Measurements from ENCODE around the gene PTPRD.

The PTPRD gene

DNA sequence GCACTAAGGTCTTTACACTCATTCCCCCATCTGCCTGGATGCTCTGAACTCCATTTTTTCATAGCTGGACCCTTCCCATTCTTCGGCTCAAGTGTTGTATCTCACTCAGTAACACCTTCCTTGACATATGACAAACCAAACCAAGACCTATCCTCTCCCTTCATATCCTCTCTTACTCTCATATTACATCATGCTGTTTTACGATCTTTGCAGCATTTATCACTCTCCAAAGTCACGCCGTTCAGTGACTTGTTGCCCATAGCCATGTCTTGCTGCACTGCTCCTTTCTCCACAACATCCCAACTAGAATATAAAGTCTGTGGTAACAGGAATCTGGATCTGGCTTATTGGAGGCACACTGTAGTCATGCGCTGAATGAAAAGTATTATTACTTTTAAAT lies 1889.6 kb downstream of the PTPRD start (continued):
- TF ChIP-seq, protein P1, sequence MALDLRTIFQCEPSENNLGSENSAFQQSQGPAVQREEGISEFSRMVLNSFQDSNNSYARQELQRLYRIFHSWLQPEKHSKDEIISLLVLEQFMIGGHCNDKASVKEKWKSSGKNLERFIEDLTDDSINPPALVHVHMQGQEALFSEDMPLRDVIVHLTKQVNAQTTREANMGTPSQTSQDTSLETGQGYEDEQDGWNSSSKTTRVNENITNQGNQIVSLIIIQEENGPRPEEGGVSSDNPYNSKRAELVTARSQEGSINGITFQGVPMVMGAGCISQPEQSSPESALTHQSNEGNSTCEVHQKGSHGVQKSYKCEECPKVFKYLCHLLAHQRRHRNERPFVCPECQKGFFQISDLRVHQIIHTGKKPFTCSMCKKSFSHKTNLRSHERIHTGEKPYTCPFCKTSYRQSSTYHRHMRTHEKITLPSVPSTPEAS (tag by site-specific recombination; IDR thresholded peaks at IDR 0.05) = peak; percentile 36
- TF ChIP-seq ZNF530 (tag by site-specific recombination; IDR thresholded peaks at IDR 0.05; ENCODE audit: low read depth) (no peak), ZNF239 (tag by site-specific recombination; IDR thresholded peaks at IDR 0.05) (no peak), HOXD13 (CRISPR knock-in tag; IDR thresholded peaks at IDR 0.05; ENCODE audit: borderline replicate concordance) (peak; percentile 67; the same call in 1 of the 2 replicates), ZFP69B (tag by site-specific recombination; IDR thresholded peaks at IDR 0.05) (no peak), ZBTB20 (tag by site-specific recombination; IDR thresholded peaks at IDR 0.05) (peak; percentile 79), TRIM28 (IDR thresholded peaks at IDR 0.05; ENCODE audit: borderline replicate concordance, low read length) (peak; percentile 61; the same call in 1 of the 2 replicates), SP7 (tag by site-specific recombination; IDR thresholded peaks at IDR 0.05) (peak; percentile 81), ZBTB17 (tag by site-specific recombination; IDR thresholded peaks at IDR 0.05) (peak; percentile 88), ZNF707 (tag by site-specific recombination; IDR thresholded peaks at IDR 0.05) (no peak), ZNF610 (tag by site-specific recombination; IDR thresholded peaks at IDR 0.05; ENCODE audit: borderline replicate concordance) (no peak), ZNF211 (tag by site-specific recombination; IDR thresholded peaks at IDR 0.05; ENCODE audit: low read depth) (no peak), ZNF660 (tag by site-specific recombination; IDR thresholded peaks at IDR 0.05) (no peak), ZNF791 (tag by site-specific recombination; IDR thresholded peaks at IDR 0.05) (no peak)
- TF ChIP-seq, protein P2, sequence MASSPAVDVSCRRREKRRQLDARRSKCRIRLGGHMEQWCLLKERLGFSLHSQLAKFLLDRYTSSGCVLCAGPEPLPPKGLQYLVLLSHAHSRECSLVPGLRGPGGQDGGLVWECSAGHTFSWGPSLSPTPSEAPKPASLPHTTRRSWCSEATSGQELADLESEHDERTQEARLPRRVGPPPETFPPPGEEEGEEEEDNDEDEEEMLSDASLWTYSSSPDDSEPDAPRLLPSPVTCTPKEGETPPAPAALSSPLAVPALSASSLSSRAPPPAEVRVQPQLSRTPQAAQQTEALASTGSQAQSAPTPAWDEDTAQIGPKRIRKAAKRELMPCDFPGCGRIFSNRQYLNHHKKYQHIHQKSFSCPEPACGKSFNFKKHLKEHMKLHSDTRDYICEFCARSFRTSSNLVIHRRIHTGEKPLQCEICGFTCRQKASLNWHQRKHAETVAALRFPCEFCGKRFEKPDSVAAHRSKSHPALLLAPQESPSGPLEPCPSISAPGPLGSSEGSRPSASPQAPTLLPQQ (tag by site-specific recombination; IDR thresholded peaks at IDR 0.05) = peak; percentile 52; the same call in 1 of the 2 replicates
- TF ChIP-seq, protein P3, sequence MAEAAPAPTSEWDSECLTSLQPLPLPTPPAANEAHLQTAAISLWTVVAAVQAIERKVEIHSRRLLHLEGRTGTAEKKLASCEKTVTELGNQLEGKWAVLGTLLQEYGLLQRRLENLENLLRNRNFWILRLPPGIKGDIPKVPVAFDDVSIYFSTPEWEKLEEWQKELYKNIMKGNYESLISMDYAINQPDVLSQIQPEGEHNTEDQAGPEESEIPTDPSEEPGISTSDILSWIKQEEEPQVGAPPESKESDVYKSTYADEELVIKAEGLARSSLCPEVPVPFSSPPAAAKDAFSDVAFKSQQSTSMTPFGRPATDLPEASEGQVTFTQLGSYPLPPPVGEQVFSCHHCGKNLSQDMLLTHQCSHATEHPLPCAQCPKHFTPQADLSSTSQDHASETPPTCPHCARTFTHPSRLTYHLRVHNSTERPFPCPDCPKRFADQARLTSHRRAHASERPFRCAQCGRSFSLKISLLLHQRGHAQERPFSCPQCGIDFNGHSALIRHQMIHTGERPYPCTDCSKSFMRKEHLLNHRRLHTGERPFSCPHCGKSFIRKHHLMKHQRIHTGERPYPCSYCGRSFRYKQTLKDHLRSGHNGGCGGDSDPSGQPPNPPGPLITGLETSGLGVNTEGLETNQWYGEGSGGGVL (tag by site-specific recombination; IDR thresholded peaks at IDR 0.05) = 0 out of 2 replicates have a peak, but pooled peaks have one; percentile 13

GRCh38 chr9:8719833-8720486 lies 1892.8 kb downstream of the PTPRD start:
- POLR2A ChIA-PET = interaction anchor here (0.6 to 1.3 kb wide), 3 partner anchors 23 to 196 kb away, joined by 3 to 11 read pairs (median 6); no protein-coding TSS in a partner anchor
- no peak overlapping the region for H3K27ac ChIP-seq (ENCODE audit: extremely low read depth, low read depth, low read length)
- CTCF ChIA-PET = interaction anchor here (0.7 kb wide), 2 partner anchors 12 to 117 kb away, joined by 3 to 4 read pairs; no protein-coding TSS in a partner anchor
- no peaks in the 10 kb centered on the region for H3K9me3 ChIP-seq (ENCODE audit: control insufficient read depth, insufficient read depth, low read depth, low read length)
- H3K4me1 ChIP-seq (ENCODE audit: control insufficient read depth, insufficient read depth, low read length) = peaks cover 8% of the 10 kb centered on the region; the same call in 1 of the 2 replicates
- no peak overlapping the region for H3K4me3 ChIP-seq (ENCODE audit: low read depth, low read length)
- H3K36me3 ChIP-seq (ENCODE audit: control insufficient read depth in 2 of 2, insufficient read depth in 1 of 2, low read length in 2 of 2) = no peaks in the 10 kb centered on the region
- TF ChIP-seq ZNF324 (tag by site-specific recombination; IDR thresholded peaks at IDR 0.05) (no peak), SCRT2 (tag by site-specific recombination; IDR thresholded peaks at IDR 0.05) (peak; percentile 89)
- TF ChIP-seq, protein P4, sequence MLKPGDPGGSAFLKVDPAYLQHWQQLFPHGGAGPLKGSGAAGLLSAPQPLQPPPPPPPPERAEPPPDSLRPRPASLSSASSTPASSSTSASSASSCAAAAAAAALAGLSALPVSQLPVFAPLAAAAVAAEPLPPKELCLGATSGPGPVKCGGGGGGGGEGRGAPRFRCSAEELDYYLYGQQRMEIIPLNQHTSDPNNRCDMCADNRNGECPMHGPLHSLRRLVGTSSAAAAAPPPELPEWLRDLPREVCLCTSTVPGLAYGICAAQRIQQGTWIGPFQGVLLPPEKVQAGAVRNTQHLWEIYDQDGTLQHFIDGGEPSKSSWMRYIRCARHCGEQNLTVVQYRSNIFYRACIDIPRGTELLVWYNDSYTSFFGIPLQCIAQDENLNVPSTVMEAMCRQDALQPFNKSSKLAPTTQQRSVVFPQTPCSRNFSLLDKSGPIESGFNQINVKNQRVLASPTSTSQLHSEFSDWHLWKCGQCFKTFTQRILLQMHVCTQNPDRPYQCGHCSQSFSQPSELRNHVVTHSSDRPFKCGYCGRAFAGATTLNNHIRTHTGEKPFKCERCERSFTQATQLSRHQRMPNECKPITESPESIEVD (tag by site-specific recombination; IDR thresholded peaks at IDR 0.05) = 0 out of 2 replicates have a peak, but pooled peaks have one; percentile 18
